T follicular helper cell (primary cell): ENCODE results near the gene EMC8.

Experiments
- DNase-seq: peaks from one replicate; pipeline ENCODE4 v3.0.0-alpha.2; 2020; ENCODE audit warnings: low read depth

The EMC8 gene

DNA sequence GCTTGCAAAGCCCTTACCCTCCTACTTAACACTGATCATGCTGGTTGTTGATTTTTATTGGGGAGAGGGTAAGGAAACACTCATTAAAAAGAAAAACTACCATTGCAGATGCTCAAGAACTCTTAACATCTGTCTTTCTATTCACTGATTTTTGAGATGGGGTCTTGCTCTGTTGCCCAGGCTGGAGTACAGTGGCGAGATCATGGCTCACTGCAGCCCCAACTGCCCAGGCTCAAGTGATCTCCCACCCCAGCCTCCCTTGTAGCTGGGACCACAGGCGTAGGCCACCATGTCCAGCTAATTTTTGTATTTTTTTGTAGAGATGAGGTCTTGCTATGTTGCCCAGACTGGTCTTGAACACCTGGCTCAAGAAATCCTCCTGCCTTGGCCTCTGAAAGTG lies 14.5 kb downstream of the EMC8 start:
- no peak for DNase-seq

DNA sequence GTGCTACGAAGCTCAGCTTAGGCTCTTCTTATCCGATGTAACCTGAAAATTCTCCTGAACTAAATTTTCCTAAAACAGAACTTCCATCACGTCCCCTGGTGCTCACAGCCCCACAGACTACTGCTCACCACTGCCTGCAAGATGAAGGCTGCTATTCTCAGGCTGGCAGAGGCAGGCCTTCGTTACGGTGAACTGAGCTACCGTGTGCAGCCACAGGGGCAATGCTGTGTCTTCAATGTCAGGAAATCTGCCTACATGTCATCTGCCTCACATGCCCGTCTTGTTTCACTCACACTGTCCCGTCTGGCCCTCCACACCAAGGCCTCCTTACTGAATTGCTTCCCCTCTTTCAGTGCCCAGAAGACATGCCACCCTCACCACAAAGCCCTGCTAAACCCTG lies 15.9 kb downstream of the EMC8 start:
- DNase-seq = no peak

DNA sequence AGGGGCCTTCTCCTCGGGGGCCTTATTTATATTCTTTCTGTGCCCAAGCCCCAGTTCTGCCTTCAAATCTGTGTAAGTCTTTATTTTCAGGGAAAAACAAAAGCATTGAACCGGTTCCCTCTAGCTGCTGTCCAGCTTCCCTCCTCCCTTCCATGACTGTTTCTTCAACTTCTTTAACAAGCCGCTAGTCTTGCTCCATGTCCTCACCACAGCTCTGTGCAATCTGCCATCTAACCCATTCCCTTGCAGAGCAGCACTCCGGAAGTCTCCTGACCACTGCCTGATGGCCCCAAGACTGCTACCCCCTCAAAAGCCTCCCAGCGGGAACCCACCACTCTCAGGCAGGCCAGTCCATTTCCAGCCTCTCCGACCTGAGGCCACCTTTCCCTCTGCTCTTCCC lies 16.9 kb downstream of the EMC8 start:
- no peak for DNase-seq

- DNase-seq = no peak
These were observed 17.5 kb downstream of the EMC8 start for GRCh38 chr16:85781695-85782370.

DNA sequence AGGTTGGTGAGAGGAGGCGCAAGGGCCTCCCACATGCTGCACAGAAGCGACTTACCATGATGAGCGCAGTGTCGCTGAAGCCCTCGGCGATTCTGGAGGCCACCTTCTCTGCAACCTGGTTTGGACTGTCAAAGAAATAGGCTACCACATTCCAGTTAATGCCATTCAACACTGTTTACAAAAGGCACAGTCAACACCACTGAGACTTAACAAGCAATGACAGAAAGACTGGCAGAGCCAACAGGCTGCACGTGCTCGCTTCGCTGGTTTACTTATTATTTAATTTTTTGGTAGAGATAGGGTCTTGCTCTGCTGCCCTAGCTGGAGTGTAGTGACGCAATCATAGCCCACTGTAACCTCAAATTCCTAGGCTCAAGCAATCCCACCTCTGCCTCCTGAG lies 18.2 kb downstream of the EMC8 start:
- DNase-seq = no peak

DNA sequence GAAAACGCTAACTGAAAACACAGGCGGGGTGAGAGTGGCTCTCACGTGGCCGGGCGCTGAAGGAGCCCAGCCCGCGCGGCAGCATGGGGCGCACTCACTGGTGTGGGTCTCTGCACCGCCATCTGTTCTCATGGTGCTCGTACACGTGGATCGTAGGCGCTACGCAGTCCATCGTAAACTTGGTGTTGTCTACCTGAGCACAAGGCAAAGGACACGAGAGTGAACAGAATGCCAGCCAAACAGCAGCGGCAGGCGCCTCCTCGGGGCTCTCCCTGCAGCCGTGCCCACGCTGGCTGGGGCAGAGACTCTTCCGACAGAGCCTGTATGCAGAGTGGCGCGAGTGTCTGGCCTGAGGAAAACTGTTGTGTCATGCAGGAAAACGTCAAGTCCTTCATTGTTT lies 19.1 kb downstream of the EMC8 start:
- no peak for DNase-seq

- no peak for DNase-seq
These were observed 20.5 kb downstream of the EMC8 start for GRCh38 chr16:85778873-85779272.

DNA sequence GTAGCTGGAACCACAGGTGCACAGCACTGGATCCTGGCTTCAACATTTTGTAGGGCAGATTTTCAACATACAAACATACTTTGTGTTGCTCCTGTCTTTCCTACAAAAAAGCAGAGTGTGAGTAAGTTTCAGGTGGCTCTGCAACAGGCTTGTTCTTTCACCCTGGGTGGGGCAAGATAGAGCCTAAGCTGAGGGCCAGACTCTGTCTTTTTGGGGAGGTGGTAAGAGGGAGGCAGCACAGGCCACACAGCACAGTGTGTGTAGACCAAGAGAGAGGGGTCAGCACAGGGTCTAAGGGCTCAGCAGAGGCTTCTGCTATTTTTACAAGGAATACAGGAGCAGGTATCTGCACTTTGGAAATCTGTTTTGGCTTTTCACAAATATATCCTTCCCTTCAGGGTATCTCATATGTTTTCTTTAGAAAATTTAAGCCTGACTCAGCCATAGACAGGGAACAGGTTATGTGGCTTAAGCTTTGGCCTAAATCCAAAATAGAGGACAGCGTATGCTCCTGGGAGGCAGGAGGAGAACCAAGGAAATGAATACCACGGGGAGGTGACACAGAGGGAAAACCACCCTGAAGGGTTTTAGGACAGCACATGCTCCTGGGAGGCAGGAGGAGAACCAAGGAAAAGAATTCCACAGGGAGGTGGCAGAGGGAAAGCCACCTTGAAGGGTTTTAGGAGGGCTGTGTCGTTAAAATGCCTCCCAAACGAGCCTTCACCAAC lies 21.6 kb downstream of the EMC8 start:
- DNase-seq = no peak

GRCh38 chr16:85774811-85775210 lies 24.5 kb downstream of the EMC8 start:
- DNase-seq = no peak

- DNase-seq = no peak
These were observed 25.2 kb downstream of the EMC8 start for GRCh38 chr16:85774136-85774535.

GRCh38 chr16:85773044-85773443 lies 26.3 kb downstream of the EMC8 start:
- no peak for DNase-seq

- no peak for DNase-seq
These were observed 28.6 kb downstream of the EMC8 start for GRCh38 chr16:85770741-85771140.

GRCh38 chr16:85768199-85768598 lies 31.1 kb downstream of the EMC8 start:
- DNase-seq = no peak

GRCh38 chr16:85767531-85767930 lies 31.8 kb downstream of the EMC8 start:
- DNase-seq = no peak

DNA sequence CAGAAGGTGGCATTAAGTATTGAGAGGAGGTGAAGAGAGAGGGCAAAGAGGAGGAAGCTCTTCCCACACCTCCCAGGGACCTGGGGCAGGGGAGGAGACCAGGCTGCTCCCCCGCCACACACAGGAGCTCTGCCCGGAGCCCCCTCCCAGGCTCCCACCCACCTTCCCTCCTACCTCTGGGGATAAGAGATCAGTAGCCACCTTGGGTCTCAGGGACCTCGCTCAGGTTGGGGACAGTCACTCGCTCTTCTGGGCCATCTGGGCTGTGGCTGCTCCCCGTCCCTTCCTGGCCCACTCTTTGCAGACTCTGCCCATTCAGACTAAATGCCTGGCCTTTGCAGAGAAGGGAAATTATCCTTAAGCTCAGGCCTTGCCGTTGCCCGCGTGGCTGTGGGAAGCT lies 33.6 kb downstream of the EMC8 start:
- no peak for DNase-seq

GRCh38 chr16:85765211-85765610 lies 34.1 kb downstream of the EMC8 start:
- no peak for DNase-seq

DNA sequence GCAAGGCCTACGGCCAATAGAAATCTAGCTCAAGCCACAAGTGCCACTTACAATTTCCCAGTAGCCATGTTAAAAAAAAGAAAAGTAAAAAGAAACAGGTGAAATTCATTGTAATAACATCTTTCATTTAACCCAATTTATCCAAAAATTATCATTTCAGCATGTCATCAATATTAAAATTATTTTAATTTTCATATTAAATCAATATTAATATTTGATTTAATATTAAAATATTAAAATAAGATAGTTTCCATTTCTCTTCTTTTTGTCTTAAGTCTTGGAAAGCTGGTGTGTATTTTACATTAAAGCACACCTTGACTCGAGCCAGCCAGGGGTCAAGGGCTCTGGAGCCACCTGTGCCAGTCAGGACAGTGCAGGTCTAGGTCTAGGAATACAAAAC lies 35.7 kb downstream of the EMC8 start:
- DNase-seq = no peak

- DNase-seq = no peak
These were observed 36.4 kb downstream of the EMC8 start for GRCh38 chr16:85762970-85763369.

DNA sequence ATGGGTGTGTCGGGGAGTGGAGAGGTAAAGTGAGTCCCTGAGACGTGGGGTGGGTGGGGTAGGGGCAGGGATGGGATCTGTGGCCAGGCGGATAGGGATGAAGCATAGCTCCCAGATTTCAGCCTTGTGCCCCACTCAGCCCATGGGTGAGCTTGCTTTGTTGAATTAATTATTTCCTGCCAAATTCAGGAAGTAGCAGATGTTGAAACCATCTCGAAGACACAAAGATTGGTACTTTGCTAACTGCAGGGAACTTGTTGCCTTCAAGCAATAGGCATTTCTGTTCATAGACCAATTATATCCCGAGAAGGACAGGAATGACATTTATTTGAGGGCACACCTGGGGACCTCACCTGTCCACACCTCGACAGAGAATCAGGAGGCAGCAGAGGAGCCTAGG lies 37.5 kb downstream of the EMC8 start:
- no peak for DNase-seq

GRCh38 chr16:85759631-85760419 lies 39.5 kb downstream of the EMC8 start:
- DNase-seq = no peak

DNA sequence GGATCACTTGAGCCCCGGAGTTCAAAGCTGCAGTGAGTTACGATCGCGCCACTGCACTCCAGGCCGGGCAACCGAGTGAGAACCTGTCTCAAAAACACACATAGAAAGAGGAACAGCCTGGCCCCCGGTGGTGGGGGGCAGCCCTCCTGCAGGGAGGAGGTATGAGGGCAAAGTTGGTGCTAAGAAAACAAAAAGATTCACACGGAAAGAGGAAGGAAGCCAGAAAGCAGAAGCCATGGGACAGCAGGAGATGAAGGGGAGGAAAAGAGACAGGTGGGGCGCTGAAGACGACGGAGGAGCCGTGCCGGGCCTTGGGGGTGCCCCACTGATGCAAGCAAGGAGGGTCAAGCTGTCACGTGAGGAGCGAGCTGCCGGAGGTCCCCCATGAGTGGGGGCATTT lies 40.2 kb downstream of the EMC8 start:
- DNase-seq = no peak

DNA sequence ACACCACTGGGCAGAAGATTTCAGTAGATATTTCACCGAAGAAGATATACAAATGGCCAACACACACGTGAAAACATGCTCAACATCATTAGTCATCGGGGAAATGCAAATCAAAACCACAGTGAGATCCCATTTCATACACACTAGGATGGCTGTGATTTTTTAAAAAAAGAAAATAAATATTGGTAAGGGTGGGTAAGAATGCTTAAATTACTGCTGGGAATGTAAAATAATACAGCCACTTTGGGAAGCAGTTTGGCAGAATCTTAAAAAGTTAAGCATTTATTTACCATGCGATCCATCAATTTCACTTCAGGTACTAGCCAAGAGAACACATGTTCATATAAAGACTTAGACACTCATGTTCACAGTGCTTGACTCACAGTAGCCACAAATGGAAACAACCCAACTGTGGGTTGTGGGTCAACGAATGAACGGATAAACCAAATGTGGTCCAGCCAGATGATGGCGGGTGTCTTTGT lies 42.0 kb downstream of the EMC8 start:
- no peak for DNase-seq
